ENCODE results near the gene SRRM3.
A peak's percentile ranks its signal among the peaks of the same experiment; 100 is the strongest.

Gene SRRM3

GRCh38 chr7:76318488-76319353 lies 117.0 kb downstream of the SRRM3 start:
- H3K79me2 ChIP-seq (ENCODE audit: insufficient read depth, low read length) = no peaks in the 10 kb centered on the region
- peaks cover 17% of the 10 kb centered on the region; the same call in 1 of the 2 replicates for H3K36me3 ChIP-seq (ENCODE audit: insufficient read depth, low read length)
- H3K9me3 ChIP-seq (ENCODE audit: low read length) = no peaks in the 10 kb centered on the region
- H3K27ac ChIP-seq (ENCODE audit: low read depth, low read length, poor library complexity, severe bottlenecking) = peak overlapping the region; percentile 82
- H3K9me2 ChIP-seq (ENCODE audit: low read depth, low read length) = no peaks in the 10 kb centered on the region
- H3K27me3 ChIP-seq (ENCODE audit: insufficient read depth, low read length) = no peaks in the 10 kb centered on the region
- H4K20me1 ChIP-seq (ENCODE audit: insufficient read depth, low read length) = no peaks in the 10 kb centered on the region
- H2AFZ ChIP-seq (ENCODE audit: low read length) = no peak overlapping the region
- TF ChIP-seq EZH2 (IDR thresholded peaks at IDR 0.05; ENCODE audit: borderline replicate concordance, low read length) (no peak), CTCF (IDR thresholded peaks at IDR 0.05; ENCODE audit: low read length) (peak; percentile 33; the same call in 1 of the 2 replicates)
- H3F3A ChIP-seq (ENCODE audit: insufficient read depth, low read length) = 0 out of 2 replicates have a peak, but pooled peaks cover 11% of the 10 kb centered on the region
- H3K4me1 ChIP-seq (ENCODE audit: insufficient read depth, low read length, severe bottlenecking) = peaks cover 27% of the 10 kb centered on the region
- H3K4me3 ChIP-seq (ENCODE audit: low read depth, low read length, poor library complexity, severe bottlenecking) = peak overlapping the region; percentile 65
- peak overlapping the region; percentile 83 for H3K4me2 ChIP-seq (ENCODE audit: low read length)
- H3K9ac ChIP-seq (ENCODE audit: low read length) = peak overlapping the region; percentile 65

- Histone ChIP-seq H3K27ac (ENCODE audit: low read depth, low read length, poor library complexity, severe bottlenecking) (no peak overlapping the region), H3K27me3 (ENCODE audit: insufficient read depth, low read length) (no peaks in the 10 kb centered on the region), H3K36me3 (ENCODE audit: insufficient read depth, low read length) (peaks cover 75% of the 10 kb centered on the region), H3K9ac (ENCODE audit: low read length) (no peak overlapping the region), H3K79me2 (ENCODE audit: insufficient read depth, low read length) (peaks cover 10% of the 10 kb centered on the region), H3K4me3 (ENCODE audit: low read depth, low read length, poor library complexity, severe bottlenecking) (no peak overlapping the region), H3K4me1 (ENCODE audit: insufficient read depth, low read length, severe bottlenecking) (no peaks in the 10 kb centered on the region), H3K4me2 (ENCODE audit: low read length) (no peak overlapping the region), H3K9me3 (ENCODE audit: low read length) (no peaks in the 10 kb centered on the region), H3F3A (ENCODE audit: insufficient read depth, low read length) (0 out of 2 replicates have a peak, but pooled peaks cover under 1% of the 10 kb centered on the region), H3K9me2 (ENCODE audit: low read depth, low read length) (no peaks in the 10 kb centered on the region), H2AFZ (ENCODE audit: low read length) (no peak overlapping the region), H4K20me1 (ENCODE audit: insufficient read depth, low read length) (no peaks in the 10 kb centered on the region)
- TF ChIP-seq CTCF (IDR thresholded peaks at IDR 0.05; ENCODE audit: low read length) (no peak), EZH2 (IDR thresholded peaks at IDR 0.05; ENCODE audit: borderline replicate concordance, low read length) (no peak)
Observed at GRCh38 chr7:76325092-76325491, 123.4 kb downstream of the SRRM3 start.

- Histone ChIP-seq H4K20me1 (ENCODE audit: insufficient read depth, low read length) (no peaks in the 10 kb centered on the region), H3F3A (ENCODE audit: insufficient read depth, low read length) (no peaks in the 10 kb centered on the region), H3K4me2 (ENCODE audit: low read length) (no peak overlapping the region), H3K9me2 (ENCODE audit: low read depth, low read length) (no peaks in the 10 kb centered on the region), H3K27ac (ENCODE audit: low read depth, low read length, poor library complexity, severe bottlenecking) (no peak overlapping the region), H3K9me3 (ENCODE audit: low read length) (no peaks in the 10 kb centered on the region), H3K9ac (ENCODE audit: low read length) (no peak overlapping the region), H3K36me3 (ENCODE audit: insufficient read depth, low read length) (peaks cover 82% of the 10 kb centered on the region), H2AFZ (ENCODE audit: low read length) (no peak overlapping the region), H3K27me3 (ENCODE audit: insufficient read depth, low read length) (no peaks in the 10 kb centered on the region), H3K4me1 (ENCODE audit: insufficient read depth, low read length, severe bottlenecking) (no peaks in the 10 kb centered on the region), H3K4me3 (ENCODE audit: low read depth, low read length, poor library complexity, severe bottlenecking) (no peak overlapping the region), H3K79me2 (ENCODE audit: insufficient read depth, low read length) (peaks cover 16% of the 10 kb centered on the region)
- TF ChIP-seq EZH2 (IDR thresholded peaks at IDR 0.05; ENCODE audit: borderline replicate concordance, low read length) = no peak
- TF ChIP-seq CTCF (IDR thresholded peaks at IDR 0.05; ENCODE audit: low read length) = no peak
Observed at GRCh38 chr7:76325811-76326210, 124.1 kb downstream of the SRRM3 start.

All from OCI-LY1 (cell line).